GM12873 (cell line): Measurements from ENCODE around the gene P4HA2.

Experiments
- CTCF ChIP-seq: IDR thresholded peaks from 2 replicates; pipeline ENCODE4 v1.5.1; 2012; ENCODE audit warnings: low read depth, mild to moderate bottlenecking, moderate library complexity, low read length, control low read depth; ENCODE audit not compliant: insufficient read depth; ENCODE audit errors: missing control alignments

P4HA2 gene

DNA sequence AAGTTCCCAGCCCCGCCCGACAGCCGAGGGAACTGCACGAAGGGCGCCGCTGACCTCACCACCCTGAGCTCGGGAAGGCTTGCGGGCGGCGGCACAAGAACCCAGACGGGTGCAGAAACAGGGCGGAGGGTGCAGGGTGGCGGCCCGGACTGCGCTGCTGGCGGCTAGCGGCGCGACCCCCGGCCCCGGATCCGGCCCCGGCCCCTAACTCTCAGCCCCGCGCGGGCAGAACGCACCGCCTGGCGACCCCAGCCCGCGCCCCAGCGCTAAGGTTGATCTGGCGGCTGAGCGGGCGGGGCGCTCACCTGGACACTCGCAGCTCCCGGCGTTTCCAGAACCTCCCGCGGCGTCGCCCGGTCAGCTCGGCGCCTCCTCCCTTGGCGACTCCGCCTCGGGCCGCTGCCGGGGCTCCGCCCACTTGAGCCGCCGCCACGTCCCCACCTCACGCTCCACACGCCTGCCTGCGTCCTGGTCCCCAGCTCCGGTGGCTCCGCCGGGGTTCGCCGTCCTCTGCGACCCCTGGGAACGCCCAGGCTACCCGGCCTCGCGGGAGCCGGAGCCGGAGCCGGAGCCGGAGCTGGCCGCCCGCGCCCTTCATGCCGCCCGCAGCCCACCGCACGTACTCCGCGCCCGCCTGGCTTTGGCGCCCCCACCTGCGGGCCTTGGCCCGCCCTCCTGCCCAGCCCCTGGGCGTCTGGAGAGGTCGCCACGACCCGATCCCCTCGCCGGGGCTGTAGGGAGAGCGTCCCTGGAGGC is at the start of gene P4HA2:
Gene P4HA2 (minus strand): TSS at position 369 of the 756 bp plus-strand sequence. CDS start 9,227 bp downstream, outside the sequence.
- TF ChIP-seq CTCF, result no peak

GRCh38 chr5:132277256-132277655 is 49.6 kb upstream of the P4HA2 start:
- TF ChIP-seq CTCF, result no peak

GRCh38 chr5:132275367-132276220 is 47.9 kb upstream of the P4HA2 start:
- no peak for TF ChIP-seq CTCF

DNA sequence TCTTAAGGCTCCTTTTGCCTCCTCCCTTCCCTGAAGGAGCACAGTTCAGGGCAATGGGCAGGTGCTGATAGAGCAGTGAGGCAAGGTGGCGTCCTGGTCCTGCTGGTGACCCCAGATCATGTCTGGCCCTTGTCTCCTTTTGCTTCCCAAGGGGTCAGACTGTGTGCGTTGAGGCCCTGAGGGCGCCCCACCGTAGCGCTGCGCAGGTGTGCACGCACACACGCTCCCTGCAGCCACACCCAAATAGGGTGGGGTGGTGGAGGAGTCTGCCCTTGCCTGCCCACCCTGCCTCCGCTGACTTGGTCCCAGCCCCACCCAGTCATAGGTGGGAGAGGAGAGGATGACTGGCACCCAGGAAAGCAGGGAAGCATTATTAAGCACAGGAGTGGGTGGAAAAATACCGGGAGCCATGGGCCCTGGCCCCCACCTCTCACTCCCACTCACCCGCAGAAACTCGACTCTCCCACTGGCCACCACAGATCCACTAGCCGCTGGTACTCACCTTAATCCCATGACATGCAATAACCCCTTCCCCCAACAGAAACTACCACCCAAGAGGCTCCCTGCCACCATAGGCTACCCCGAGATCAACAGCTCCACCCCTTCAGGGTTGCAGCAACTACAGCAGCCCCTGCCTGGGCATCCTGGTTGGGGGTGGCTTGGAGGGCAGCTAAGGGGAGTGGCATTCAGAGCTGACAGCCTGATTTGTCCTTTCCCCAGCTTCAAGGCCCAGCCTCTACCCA is 46.6 kb upstream of the P4HA2 start:
- TF ChIP-seq CTCF, result no peak

DNA sequence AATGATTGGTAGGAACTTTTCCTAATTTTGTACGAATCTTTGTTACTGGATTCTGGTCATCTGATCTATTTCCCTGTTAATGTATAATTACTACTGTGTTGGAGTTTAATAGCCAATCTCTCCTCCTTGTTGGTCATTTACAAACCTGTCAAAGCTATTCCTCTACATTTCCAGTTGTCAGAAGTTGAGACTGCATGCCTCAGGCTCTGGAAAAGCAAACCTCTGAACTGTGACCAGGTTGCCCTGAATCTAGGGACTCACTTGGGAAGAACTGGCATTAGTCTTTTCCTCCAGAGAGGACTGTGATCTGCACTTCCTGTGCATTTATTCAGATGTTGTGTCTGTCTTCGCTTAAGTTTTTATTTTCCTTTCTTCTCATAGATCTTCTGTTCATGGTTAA is 46.0 kb upstream of the P4HA2 start:
- no peak for TF ChIP-seq CTCF

DNA sequence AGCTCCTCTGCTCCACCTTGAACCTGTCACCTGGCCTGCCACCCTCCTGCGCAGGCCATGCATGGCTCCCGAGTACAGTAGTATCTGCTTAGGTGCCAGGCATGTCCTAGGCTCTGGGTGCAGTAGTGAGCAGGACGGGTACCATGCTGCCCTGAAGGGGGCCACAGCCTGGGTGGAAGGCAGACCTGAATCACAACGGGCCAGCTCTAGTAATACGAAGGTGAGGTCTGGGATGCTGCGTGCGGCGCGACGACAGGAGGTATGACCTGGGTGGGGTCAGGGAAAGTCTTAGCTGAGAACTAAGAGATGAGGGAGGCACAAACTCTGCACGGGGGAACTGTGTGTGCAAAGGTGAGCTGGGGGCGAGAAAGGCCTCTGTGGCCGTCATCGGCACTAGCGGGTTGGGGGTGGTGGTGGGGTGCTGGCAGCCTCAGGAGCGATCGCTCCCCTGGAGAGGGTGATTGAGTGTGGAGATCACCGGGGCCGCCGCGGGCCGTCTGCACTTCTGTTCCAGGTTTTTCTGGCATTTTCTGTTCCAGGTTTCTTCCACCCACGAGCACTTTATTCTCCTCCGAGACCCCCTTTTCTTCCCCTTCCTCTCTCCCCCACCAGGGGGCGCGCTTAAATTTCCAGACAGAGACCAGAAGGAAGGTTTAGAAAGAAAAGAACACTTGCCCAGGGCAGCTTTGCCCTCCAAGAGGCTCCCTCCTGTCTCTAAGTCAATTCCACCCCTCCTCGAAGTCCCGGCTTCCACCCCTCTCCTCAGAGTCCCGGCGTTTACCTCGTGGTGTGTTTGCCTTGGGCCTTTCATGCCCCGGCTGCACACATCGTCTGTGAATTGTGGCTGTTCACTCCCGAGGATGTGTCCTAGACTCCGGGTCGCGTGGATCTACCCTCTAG is 44.9 kb upstream of the P4HA2 start:
- TF ChIP-seq CTCF, result peak; percentile 75
